GM19467 (cell line): ENCODE measurements around the gene VPS26A.
"Not testable (repeated sequence)": the region's sequence is repeated elsewhere in the genome, so short reads cannot be mapped to it uniquely, and the experiment has no call there.

Experiments used
- ATAC-seq: cut with Tn5 transposase; IDR thresholded peaks from one replicate; pipeline ENCODE4 v1.9.1; 2021; ENCODE audit warnings: mild to moderate bottlenecking, moderate library complexity; ENCODE audit not compliant: unreplicated experiment

VPS26A gene

DNA sequence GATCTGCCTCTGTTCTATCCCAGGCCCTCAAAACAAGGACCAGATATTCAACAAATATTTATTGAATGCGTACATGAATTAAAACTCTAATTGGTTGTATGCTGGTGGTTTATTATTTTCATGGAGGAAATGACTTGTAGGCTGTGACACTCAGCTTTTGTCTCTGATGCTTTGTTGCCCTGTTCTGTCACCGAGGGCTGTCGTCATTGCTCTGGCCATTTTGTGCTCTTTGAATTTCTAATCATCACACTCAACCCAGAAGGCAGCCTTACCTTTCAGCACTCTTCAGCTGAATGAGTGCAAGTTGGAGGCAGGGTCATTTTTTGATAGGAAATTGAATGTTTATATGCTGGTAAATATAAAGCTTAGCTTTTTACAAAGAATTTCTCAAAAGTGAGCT, 21.5 kb upstream of the VPS26A start:
- no peak for ATAC-seq

DNA sequence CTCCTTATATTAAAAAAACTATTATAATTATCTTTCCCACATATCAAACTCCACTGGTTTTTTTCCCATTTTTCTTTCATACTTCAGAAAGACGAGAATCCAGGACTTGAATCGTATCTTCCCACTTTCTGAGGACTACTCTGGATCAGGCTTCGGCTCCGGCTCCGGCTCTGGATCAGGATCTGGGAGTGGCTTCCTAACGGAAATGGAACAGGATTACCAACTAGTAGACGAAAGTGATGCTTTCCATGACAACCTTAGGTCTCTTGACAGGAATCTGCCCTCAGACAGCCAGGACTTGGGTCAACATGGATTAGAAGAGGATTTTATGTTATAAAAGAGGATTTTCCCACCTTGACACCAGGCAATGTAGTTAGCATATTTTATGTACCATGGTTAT, 20.2 kb upstream of the VPS26A start:
- ATAC-seq: no peak

DNA sequence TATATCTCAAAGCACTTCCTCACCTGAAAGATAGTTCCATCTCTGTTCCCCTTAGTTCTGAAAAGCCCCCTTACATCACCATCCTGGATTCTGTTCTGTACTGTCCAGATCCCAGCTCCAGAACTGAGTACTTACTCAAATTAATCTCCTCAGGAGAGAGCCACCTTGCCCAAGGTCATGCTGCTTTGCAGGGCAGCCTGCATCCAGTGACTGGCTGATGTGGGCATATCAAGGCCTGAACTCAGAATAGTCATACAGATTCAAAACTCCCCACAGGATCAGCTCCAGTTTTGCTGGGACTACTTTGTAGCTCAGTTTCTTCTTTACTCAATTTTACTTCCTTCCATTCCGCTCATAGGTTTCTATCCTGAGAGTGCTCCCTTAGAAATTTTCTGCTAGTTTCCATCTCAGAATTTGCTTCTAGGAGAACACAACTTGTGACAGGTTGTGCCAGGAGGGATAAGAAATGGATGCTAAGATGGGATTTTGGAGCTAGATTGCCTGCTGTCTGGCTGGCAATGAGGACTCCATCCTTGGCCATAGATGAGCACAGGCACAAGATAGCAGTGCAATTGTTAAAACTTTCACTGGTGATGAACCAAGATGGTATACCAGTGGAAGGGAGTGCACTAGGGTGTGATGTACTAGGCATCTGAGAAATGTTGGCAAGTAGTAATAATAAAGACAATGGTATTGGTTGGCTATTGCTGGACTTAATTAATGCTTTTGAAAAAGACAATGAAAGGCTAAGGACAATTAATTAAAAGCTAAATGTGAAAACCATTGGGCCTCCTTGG, 18.8 kb upstream of the VPS26A start:
- ATAC-seq: no peak

DNA sequence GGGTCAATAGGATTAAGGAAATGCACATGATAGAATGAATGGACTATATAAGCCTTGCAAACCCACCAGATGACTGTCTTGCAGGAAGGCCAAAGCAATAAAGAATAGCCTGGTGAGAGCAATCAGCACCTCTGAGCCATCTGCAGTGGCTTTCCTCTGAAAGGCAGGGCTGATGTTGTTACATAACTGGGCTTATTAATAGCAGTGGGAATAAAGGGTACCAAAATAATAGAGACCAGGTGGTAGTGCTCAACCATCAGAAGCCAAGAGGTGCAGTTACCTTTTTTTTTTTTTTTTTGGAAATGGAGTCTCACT, 16.8 kb upstream of the VPS26A start:
- no peak for ATAC-seq

DNA sequence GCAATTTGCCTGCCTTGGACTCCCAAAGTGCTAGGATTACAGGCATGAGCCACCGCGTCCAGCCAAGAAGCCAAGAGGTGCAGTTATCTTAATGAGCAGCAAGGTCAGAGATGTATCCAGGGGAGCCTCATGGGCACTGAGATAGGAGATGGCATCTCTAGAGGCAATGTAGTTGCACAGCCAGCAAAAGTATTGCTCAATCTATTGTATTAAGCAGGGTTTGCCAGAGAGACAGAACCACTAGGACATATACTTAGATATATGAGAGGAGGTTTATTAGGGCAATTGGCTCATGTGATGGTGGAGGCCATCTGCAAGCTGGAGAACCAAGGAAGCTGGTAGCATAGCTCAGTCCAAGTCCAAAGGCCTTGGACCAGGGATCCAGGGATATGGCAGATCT, 16.3 kb upstream of the VPS26A start:
- ATAC-seq: no peak

DNA sequence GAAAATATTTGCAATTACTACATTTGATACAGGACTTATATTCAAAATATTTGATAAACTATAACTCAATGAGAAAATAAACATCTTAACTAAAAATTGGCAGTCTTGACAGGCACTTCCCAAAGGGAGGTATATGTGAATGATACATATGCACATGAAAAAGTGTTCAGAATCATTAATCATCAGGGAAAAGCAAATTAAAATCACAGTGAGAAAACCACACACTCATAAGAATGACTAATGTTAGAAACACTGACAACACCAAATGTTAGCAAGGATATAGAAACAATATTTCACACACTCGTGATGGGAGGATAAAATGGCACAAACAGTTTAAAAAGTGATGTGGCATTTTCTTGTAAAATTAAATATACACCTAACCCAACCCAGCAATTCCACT, 4.1 kb upstream of the VPS26A start:
- ATAC-seq: no peak

DNA sequence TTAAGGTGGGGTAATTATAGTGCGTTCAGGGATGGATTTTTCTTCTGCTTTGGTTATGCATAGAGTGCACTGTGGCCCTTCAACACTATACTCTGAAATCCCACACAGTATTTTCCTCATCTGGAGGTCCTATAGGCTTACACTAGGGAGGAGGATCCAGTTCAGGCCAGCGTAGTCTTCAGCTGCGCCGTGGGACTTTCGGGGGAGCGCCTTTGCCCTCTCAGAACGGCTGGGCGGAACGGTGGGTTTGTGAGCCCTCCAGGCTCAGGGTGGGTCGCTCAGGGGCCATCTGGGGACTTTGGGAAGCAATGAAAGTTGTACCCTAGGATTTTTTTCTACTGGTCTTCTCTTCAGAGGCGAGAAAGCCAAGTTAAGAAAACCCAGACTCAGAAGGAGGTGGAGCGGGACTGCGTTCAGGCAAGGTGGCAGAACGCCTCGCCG, 652 bp upstream of the VPS26A start:
- peak; percentile 17 for ATAC-seq

DNA sequence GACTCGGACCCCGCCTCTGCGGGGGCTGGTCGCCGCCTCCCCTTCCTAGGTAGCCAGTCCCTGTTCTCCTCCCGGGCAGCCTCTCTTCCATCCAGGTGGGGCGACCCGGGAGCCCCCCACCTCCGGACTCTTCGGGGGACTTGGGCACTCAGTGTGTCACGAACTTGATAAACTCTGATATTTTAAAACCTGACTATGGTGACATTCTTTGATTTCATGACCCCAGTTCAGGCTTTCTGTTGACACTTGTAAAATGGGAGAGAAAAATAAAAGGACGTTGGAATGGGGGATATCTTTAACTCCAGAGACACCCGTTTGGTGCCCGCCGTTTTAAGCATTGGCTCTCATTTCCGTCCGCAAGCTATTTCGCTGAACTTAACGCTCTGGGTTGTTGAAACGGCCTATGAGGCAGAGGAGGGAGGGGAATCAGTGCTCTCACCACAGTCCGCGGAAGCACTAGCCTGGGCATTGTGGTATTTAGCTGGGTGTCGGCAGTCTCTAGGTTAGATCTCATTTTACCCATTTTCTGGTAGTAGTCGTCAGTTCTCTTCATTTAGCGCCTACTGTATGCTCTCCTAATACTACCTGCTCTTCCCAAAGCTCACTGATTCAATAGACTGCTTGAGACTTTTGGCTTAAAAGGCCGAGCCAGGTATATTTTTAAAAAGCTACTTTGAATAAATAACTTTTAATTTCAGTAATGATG, 738 bp downstream of the VPS26A start:
- peak; percentile 20 for ATAC-seq

DNA sequence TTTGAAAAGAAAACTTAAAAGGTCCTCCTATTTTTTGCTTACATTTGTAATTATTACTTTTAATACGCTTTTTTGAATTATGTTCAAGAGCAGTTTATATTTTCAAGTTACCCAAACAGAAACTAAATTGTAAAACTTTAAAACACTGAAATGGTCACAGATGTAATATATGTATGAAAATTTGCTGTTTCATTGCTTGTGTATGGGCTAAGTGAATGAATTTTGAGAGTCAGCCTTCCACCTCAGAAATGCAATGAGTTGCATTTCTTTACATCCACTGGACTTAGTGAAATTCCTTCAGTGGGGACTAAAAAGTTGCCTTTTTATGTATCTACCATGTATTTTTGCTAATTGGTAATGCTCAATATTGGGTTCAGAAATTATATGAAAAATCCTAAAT, 1.6 kb downstream of the VPS26A start:
- no peak for ATAC-seq

DNA sequence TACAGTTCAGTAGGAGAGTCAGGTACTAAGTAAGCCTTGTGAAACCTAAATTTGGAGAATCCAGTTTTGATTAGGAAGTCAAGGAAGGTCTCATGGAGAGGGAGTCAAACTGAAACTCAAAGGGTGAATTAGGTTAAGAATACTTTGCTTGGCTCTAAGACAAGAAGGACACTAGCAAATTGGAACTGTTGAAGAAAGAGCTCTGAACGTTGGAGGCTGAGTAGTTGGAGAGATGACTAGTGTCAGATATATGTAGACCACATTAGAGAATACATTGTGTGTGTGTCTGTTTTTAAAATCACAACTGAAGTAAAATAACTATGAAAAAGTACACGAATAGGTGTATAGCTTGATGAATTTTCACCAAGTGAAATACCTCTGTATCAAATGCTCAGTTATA, 6.3 kb downstream of the VPS26A start:
- no peak for ATAC-seq

DNA sequence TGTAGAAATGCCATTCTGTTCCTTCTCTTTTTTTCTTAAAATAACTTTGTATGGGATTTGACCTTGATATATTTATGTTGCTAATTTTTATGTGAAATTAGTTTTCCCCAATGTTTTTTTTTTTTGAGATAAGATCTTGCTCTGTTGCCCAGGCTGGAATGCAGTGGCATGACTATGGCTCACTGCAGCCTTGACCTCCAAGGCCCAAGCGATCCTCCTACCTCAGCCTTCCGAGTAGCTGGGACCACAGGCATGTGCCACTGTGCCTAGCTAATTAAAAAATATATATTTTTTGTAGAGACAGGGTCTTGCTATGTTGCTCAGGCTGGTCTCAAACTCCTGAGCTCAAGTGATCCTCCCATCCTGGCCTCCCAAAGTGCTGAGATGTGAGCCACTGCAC, 16.0 kb downstream of the VPS26A start:
- ATAC-seq: no peak

DNA sequence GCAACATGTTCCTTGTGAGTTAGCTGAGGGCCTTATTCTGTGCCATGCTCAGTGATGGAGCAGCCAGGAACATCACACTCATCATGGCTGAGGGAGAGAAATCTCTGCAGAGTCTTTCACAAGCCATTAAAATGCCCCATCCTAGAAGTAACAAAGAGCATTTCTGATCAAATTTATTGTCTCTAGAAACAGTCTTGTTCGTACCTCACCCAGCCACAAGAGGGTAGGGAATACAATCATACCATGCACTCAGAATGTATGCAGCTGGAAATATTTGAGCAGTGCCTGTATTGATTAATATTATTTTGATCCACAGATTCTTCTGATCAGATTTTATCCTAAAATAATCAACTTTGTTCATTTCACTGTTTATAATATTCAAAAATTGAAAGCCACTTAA, 17.3 kb downstream of the VPS26A start:
- ATAC-seq: no peak

DNA sequence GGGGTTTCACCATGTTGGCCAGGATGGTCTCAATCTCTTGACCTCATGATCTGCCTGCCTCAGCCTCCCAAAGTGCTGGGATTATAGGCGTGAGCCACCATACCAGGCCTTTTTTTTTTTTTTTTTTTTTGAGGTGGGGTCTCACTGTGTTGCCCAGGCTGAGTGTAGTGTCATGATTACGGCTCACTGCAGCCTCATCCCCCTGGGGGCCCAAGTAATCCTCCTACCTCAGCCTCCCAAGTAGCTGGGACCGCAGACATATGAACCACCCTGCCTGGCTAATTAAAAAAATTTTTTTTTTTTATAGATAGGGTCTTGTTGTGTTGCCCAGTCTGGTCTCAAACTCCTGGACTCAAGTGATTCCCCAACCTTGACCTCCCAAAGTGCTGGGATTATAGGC, 18.1 kb downstream of the VPS26A start:
- ATAC-seq: not testable (repeated sequence)

DNA sequence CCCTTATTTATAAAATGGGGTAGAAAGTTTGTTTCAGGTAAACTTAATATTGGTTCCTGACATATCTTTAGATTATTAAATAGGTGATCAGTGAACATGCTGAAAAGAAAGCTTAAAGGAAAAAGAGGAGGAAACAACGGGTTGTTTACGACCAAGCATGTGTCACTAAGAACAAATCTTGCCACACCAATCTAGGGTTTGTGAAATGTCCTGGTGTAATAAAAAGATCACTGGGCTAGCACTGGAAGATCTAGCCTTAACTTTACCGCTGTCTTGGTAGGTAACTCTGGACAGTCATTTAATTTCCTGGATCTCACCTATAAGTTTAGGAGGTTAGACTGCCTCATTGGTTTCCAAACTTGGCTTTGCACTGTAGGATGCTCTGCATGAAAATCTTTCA, 19.0 kb downstream of the VPS26A start:
- ATAC-seq: no peak

DNA sequence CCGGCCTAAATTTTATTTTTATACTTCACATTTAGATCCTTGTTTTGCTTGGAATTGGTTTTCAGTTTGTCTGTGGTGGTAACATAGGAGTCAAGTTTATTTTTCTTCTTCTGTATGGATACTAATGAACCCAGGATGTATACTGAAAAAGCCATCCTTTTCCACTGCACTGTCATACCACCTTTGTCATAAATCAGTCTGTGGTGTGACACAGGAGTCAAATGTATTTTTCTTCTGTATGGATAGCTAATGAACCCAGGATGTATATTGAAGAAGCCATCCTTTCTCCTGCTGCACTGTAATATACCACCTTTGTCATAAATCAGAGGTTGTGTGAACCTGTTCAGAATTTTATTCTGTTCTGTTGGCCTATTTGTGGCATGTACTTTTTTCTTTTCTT, 21.4 kb downstream of the VPS26A start:
- no peak for ATAC-seq

DNA sequence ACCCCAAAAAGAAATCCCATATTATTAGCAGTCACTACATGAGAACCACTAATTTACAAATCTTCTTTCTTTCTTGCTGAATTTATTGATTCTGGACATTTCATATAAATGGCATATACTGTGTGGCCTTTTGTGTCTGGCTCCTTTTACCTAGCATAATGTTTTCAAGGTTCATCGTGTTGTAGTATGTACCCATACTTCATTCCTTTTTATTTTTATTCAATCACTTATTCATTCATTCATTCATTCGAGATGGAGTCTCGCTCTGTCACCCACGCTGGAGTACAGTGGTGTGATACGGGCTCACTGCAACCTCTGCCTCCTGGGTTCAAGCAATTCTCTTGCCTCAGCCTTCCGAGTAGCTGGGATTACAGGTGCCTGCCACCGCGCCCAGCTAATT, 21.9 kb downstream of the VPS26A start:
- ATAC-seq: no peak

DNA sequence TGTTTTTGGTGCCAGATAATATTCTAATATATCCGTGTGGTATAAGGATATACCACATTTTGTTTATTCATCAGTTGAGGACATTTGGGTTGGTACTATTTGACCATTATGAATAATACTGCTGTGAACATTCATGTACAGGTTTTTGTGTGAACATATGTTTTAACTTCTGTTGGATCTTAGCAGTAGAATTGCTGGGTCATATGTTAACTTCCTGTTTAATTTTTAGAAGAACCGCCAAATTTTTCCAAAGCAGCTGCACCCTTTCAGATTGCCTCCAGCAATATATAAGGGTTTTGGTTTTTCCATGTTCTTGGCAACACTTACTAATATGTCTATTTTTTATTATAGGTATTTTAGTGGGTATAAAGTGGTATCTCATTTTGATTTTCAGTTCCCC, 22.8 kb downstream of the VPS26A start:
- ATAC-seq: no peak

DNA sequence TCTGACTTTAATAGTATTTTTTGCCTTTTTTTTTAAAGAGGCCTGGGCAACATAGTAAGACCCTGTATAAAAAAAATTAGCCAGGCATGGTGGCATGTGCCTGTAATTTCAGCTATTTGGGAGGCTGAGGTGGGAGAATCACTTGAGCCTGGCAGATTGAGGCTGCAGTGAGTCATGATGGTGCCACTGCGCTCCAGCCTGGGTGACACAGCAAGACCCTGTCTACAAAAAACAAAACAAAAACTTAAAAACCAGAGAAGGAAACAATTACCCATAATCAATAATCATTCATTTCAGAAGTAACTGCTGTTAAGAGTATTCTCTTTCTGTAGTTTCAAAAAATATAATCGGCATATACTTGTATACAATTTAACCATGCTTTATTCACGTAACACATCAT, 28.0 kb downstream of the VPS26A start:
- ATAC-seq: no peak

DNA sequence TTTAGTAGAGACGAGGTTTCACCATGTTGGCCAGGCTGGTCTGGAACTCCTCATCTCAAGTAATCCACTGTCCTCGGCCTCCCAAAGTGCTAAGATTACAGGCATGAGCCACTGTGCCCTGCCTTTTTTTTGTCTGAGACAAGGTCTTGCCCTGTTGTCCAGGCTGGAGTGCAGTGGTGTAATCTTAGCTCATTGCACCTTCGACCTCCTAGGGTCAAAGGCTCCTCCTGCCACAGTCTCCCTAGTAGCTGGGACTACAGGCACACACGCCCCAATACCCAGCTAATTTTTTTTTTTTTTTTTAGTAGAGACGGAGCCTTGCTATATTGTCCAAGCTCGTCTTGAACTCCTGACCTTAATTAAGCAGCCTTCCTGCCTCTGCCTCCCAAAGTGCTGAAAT, 29.2 kb downstream of the VPS26A start:
- no peak for ATAC-seq

DNA sequence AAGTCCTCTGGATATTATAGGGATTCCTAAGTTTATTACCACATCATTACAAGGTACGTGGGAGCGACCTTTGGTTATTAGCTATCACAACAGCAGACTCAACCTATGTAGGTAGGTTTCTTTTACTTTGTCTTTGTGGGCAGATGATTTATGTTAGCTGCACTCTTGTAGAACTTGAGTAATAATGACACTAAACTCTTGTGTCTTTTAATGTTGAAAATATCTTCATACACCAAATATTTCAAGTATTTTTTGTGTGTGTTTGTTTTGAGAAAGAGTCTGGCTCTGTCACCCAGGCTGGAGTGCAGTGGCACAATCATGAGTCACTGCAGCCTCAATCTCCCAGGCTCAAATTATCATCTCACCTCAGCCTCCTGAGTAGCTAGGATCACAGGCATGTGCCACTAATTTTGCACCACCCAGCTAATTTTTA, 36.8 kb downstream of the VPS26A start:
- ATAC-seq: no peak

DNA sequence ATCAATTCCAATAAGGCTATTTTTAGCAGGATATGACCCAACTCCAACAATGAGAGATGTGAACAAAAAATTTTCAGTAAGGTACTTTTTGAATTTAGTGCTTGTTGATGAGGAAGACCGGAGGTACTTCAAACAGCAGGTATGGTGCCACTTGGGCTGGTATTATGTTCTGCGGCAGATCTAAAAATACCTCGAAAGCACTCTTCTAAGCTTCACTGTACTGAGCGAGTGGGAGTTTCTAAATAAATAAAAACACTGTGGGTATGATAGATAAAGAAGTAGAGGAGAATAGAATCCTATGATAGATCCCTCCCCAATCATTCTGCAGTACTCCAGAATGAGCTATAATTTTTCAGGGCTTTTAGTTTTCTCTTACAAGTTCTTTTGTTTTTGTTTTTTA, 44.5 kb downstream of the VPS26A start:
- no peak for ATAC-seq

DNA sequence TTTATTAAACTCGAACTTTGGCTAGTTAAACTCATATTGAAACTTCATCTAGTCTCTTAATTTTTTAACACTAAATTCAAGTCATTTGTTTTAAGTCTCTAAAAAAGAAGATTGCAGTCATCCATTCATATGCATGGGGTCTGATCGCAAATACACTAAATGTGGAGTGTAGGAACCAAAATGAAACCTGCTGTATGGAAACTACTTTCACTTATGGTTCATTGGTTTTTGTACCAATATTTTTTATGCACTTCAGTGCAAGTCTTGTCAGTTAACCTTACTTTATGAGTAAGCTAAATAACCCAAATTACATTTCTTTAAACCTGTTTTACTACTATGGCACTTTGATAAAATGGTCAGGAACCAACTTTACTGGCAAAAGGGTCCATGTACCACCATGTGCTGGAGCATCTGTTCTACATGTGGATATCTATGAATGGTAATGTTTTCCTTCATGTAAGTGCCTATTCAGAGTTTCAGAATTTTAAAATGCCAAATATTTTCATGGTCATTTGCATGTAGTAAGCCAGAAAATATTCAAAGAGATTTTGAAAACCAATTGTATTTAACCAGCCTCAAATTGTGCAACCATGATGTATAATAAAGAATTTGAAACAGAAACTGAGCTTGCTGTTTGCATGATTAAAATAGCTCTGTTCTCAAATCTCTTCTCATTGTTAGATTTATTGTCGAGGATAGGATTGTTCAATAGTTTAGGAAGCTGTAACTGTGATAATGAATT, 48.4 kb downstream of the VPS26A start:
- no peak for ATAC-seq
